GM12865 (cell line): ENCODE measurements around the gene SCRN1.

Source experiments
- DNase-seq: peaks from one replicate; pipeline ENCODE4 v3.0.0; 2010; ENCODE audit warnings: low read depth
- H3K4me3 ChIP-seq: 2 replicates; pipeline ENCODE4 v1.5.1; 2011; ENCODE audit warnings: mild to moderate bottlenecking, low read depth, low read length, control low read depth
- TF ChIP-seq, protein P1 (sequence below): IDR thresholded peaks from 2 replicates; pipeline ENCODE4 v1.5.1; 2011; ENCODE audit warnings: low read length, control low read depth, low read depth, inconsistent platforms; ENCODE audit not compliant: insufficient read depth; ENCODE audit errors: missing control alignments

SCRN1 gene

DNA sequence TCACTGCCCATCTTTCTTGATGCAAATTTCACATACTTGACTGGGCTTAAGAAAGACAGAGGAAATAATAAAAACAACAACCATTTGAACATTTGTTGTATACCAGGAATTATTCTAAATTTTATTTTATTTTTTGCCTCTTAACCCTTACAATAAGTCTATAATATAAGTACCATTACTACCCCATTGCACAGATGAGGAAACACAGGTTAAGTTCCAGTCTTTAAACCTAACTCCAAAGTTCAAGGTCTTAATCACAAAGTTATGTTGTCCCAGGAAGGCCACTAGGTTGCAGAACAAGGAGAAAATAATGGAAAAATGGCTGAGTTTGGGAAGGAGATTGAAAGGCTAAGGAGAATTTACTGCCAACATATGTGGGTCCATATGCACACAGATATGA, 33.4 kb upstream of the SCRN1 start:
- no peak for DNase-seq
- TF ChIP-seq, protein P1, sequence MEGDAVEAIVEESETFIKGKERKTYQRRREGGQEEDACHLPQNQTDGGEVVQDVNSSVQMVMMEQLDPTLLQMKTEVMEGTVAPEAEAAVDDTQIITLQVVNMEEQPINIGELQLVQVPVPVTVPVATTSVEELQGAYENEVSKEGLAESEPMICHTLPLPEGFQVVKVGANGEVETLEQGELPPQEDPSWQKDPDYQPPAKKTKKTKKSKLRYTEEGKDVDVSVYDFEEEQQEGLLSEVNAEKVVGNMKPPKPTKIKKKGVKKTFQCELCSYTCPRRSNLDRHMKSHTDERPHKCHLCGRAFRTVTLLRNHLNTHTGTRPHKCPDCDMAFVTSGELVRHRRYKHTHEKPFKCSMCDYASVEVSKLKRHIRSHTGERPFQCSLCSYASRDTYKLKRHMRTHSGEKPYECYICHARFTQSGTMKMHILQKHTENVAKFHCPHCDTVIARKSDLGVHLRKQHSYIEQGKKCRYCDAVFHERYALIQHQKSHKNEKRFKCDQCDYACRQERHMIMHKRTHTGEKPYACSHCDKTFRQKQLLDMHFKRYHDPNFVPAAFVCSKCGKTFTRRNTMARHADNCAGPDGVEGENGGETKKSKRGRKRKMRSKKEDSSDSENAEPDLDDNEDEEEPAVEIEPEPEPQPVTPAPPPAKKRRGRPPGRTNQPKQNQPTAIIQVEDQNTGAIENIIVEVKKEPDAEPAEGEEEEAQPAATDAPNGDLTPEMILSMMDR = no peak
- H3K4me3 ChIP-seq = no peak overlapping the region

DNA sequence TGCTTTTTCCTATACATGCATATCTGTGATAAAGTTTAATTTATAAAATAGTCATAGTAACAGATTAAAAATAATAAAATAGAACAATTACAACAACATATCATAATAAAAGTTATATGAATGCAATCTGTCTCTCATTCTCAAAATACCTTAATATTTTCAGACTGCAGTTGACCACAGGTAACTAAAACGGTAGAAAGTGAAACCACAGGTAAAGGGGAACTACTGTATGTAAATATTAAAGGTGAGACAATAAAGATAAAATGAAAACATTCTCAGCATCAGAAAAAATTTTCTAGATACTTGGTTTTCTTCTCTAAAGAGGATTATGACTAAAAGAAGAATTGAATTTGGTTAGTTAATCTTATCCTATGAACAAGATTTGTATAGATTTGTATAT, 30.9 kb upstream of the SCRN1 start:
- TF ChIP-seq, protein P1 = no peak
- H3K4me3 ChIP-seq = no peak overlapping the region
- DNase-seq = no peak

DNA sequence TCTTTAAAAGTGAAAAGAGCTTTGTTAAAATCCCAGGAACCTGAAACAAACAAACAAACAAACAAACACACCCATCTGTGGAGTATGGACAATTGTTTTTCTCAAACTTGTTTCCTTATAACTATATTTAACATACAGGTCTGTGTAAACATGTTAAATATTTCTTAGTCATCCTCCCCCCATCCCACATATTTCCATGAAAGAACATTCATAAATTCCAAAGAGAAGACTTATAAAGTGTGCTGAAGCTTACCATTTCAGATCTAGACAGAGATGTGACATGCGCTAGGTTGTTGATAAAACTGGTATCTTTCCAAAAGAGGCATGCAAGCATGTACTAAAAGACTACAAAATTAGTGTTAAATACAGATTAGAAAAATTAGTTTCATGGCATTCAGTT, 30.4 kb upstream of the SCRN1 start:
- TF ChIP-seq, protein P1 = no peak
- no peak for DNase-seq
- H3K4me3 ChIP-seq = no peak overlapping the region

DNA sequence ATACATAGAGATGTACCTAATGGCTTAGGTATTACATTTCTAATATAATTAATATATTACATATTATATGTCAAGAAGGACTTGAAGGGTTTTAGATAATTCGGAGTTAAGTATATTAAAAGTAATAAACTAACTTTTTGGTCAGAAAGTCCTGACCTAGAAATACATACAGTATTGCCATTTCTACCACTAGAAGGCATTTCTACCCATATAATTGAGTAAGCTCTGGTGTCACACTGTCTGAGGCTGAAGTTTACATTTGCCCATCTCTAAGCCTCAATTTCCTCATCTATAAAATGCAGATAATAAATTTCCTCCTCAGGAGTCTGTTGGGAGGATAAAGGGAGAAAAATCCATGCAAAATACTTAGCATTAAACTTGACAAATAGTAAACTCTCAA, 29.8 kb upstream of the SCRN1 start:
- DNase-seq = no peak
- no peak overlapping the region for H3K4me3 ChIP-seq
- TF ChIP-seq, protein P1 = no peak

DNA sequence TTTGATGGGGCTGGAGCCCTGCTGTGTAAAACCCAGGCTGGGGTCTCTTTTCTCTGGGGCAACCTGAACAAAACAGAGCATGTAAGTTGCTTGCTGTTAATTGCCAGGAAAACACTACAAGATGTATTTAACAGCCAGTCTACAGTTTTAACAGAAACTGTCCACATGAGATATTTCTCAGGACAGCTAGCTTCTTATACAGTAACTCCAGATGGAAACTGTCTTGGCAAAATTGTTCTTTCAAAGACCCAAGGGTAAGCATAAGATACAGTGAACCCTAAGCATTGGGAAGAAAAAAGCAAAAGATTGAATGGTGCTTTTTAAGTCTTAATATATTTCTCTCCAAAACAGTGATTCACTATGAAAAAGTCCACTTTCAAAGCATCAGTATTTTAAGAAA, 28.9 kb upstream of the SCRN1 start:
- TF ChIP-seq, protein P1 = no peak
- no peak for DNase-seq
- no peak overlapping the region for H3K4me3 ChIP-seq

DNA sequence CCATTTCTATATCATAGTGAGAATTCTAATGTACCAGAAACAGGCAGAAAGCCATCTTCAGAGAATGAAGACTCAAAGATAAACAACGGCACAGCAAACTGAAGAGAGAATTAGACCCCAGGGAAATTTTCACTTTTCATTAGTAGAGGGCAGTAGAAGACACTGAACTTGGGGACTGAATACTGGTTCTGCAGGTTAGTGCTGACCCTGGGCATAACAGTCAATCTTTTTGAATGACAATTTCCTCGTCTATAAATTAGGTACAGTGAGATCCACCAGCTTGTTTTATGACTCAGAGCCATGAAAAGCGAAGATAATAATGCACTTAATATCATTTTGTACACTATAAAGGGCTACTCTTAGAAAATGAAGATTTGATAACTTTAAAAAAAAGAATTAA, 23.2 kb upstream of the SCRN1 start:
- TF ChIP-seq, protein P1 = no peak
- no peak overlapping the region for H3K4me3 ChIP-seq
- no peak for DNase-seq

DNA sequence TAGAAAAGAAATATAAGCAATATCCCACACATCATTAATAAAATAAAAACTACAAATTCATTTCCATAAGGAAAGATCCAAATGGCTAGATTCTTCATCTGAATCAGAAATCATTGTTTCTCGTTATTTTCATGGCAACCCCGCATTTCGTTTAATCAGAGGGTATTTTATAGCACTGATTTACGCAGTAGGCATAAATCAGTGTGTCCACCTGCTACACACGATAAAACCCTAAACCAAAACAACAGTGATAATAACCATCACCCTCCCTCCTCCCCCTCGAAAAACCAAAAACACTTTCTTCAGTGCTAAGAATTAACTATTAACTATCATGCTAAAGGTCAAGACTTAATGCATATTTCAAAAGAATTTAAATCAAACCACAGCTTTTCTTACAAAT, 20.4 kb upstream of the SCRN1 start:
- TF ChIP-seq, protein P1 = no peak
- no peak for DNase-seq
- no peak overlapping the region for H3K4me3 ChIP-seq
